ENCODE data around the gene ZBP1.

DNA sequence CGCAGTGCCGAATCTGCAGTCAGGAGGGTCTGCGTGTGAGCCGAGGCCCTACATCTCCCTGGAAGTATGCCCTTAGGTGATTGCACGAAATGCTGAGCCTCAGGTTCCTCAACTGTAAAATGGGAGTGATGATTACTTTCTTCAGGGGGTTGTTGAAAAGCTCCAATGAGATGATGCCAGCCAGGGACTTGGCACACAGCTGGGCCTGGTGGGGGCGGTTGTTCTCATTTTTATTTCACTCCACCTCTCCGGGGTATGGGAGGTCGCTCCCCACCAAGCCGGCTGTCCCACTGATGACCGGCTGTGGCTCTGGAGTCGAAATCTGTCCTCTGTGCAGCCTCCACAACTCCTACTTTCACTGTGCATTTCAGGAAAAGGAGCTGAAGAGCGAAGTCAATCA, 51.3 kb downstream of the ZBP1 start:
- TF ChIP-seq CTCF (IDR thresholded peaks at IDR 0.05), result no peak
- TF ChIP-seq POLR2A (IDR thresholded peaks at IDR 0.05), result no peak

All from testis (tissue), 2 donors.